VCaP (cell line): ENCODE results near the gene RPL3.

Experiments
- H3K27ac ChIP-seq: fragments of 450-650 bp; 2 replicates; pipeline ENCODE4 v1.5.1; 2017
- TF ChIP-seq, protein P1 (sequence below): fragments of 450-650 bp; conservative IDR thresholded peaks from 2 replicates; pipeline ENCODE4 v1.5.1; 2017; ENCODE audit warnings: mild to moderate bottlenecking, moderate library complexity

The RPL3 gene

GRCh38 chr22:39297490-39298240 lies 21.8 kb downstream of the RPL3 start:
- TF ChIP-seq, protein P1, sequence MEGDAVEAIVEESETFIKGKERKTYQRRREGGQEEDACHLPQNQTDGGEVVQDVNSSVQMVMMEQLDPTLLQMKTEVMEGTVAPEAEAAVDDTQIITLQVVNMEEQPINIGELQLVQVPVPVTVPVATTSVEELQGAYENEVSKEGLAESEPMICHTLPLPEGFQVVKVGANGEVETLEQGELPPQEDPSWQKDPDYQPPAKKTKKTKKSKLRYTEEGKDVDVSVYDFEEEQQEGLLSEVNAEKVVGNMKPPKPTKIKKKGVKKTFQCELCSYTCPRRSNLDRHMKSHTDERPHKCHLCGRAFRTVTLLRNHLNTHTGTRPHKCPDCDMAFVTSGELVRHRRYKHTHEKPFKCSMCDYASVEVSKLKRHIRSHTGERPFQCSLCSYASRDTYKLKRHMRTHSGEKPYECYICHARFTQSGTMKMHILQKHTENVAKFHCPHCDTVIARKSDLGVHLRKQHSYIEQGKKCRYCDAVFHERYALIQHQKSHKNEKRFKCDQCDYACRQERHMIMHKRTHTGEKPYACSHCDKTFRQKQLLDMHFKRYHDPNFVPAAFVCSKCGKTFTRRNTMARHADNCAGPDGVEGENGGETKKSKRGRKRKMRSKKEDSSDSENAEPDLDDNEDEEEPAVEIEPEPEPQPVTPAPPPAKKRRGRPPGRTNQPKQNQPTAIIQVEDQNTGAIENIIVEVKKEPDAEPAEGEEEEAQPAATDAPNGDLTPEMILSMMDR, result no peak
- H3K27ac ChIP-seq, result peak overlapping the region; percentile 43

- H3K27ac ChIP-seq, result peak overlapping the region; percentile 43
- TF ChIP-seq, protein P1, result no peak
These were observed 22.4 kb downstream of the RPL3 start for GRCh38 chr22:39296981-39297489.

GRCh38 chr22:39296535-39296934 lies 22.9 kb downstream of the RPL3 start:
- TF ChIP-seq, protein P1, result no peak
- peak overlapping the region; percentile 43; the same call in 1 of the 2 replicates for H3K27ac ChIP-seq

GRCh38 chr22:39294571-39295468 lies 24.6 kb downstream of the RPL3 start:
- TF ChIP-seq, protein P1, result no peak
- H3K27ac ChIP-seq, result peak overlapping the region; percentile 84

- H3K27ac ChIP-seq, result peak overlapping the region; percentile 84
- TF ChIP-seq, protein P1, result no peak
These were observed 25.6 kb downstream of the RPL3 start for GRCh38 chr22:39293766-39294368.

DNA sequence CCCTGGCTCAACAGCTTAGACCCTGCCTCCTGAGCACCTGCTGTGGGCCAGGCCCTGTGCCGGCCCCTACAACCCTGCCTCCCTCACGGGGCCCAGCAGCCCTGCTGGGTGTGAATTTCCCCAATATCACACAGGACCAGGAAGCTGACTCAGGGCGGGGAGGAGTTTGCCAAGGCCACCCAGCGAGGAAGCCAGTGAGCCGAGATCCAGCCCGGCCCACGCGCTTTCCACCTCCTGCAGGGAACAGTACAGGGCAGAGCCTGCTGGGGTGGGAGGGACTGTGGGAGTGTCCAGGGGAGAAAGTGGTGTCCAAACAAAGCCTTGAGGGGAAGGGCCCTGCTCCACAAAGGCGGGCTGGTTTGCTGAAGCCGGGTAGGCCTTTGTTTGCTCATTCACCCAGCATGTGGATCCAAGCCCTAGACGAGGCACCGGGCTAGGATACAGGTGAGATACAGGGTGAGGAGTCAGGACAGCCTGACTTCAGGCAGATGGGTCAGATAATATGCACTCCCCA lies 26.8 kb downstream of the RPL3 start:
- TF ChIP-seq, protein P1, result no peak
- peak overlapping the region; percentile 84 for H3K27ac ChIP-seq
